GM19467 (cell line): ENCODE results near the gene NOTUM.

Experiments
- ATAC-seq: cut with Tn5 transposase; IDR thresholded peaks from one replicate; pipeline ENCODE4 v1.9.1; 2021; ENCODE audit warnings: mild to moderate bottlenecking, moderate library complexity; ENCODE audit not compliant: unreplicated experiment

The NOTUM gene

DNA sequence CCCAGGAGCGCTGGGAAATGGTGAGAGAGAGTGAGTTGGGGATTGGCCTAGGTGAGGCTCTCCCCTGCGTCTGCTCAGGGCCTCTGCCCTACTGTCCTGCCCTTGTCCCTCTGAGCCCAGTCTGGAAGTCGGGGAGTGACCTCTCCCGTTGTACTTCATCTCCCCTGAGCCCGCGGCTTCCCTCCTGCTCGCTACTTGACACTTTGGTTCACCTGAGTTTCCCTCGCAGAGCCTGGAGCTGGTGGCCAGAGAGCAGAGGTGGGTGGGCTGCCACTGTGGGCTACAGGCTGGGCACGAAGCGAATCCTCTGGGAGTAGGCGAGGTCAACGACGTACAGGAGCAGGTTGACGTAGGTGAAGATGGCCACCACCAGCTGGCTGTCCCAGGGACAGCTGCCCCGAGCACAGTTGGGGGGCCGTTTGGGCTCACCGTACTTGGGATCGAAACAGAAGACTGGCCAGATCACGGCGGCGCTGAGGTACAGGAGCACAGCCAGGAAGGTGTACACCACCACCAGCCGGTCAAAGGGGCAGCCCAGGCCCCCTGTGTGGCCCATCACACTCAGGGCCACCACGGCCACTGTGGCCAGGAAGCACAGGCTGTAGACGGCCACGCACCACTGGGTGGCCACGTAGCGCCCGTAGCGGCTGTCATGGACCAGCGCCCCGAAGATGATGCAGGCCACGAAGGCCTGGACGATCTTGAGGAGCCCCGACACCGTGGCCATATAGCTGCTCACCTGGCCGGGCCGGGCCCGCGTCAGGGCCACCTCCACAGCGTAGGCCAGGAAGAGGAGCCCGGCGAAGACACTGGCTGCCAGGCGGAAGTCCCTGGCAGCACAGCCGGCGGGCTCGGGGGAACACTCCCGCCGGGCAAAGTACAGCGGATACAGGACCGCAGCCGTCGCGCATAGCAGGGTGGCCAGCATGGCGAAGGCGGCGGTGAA lies 20.2 kb downstream of the NOTUM start:
- no peak for ATAC-seq

DNA sequence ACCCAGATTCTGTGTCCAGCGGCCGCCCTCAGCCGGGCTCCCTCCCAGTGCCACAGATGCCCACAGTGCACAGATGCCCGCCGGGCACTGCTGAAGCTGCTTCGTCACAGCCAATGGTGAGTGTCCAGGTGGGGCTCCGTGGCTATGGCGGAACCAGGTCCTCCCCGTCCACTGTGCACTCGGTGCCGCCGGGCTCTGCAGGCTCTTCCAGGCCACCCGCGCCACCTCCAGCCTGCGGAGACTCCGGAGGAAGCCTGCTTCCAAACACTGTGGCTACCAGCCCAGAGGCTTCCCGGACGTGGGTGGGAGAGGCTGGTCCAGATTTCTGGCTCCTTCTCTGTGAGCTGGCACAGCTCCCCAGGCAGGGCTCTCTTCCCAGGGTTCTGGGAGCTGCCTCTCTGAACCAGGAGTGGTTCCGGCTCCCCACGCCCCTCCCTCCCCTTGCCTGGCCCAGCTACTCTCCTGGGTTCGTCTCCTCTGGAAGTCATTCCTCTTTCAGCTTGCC lies 21.1 kb downstream of the NOTUM start:
- no peak for ATAC-seq

DNA sequence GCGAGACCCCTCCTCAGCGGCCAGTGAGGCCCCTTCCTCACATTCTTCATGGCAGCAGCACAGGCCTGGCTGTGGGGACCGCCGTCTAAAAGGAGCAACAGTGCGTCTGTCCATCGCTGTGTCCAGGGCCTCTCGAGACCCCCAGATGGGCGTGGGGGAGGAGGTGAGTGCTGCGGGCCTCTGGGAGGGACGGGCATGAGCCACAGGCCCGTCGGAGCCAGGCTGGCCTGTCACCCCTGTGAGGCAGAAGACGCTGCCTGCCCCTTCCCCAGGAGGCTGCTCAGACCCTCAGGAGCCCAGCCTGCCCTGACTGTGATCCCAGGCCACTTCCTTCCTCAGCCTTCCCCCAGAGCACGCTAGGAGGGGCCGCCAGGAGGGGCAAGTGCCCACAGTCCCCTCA lies 21.8 kb downstream of the NOTUM start:
- ATAC-seq = no peak

DNA sequence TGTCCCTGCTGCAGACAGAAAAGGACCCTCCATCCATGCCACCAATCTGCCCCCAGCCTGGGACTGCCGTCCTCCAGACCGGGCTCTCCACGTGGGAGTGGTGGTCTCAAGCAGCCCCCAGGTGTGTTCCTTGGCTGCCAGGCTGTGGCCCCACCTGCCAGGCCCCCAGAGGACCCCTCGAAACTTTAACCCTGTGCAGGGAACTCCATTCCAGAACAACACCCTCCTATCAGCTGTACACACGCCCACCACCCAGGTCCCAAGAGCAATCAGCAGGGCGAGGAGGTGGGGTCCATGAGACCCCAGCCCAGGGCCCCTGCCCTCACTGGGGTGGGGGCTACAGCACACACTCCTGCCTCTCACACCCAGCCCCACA lies 25.3 kb downstream of the NOTUM start:
- ATAC-seq = no peak

DNA sequence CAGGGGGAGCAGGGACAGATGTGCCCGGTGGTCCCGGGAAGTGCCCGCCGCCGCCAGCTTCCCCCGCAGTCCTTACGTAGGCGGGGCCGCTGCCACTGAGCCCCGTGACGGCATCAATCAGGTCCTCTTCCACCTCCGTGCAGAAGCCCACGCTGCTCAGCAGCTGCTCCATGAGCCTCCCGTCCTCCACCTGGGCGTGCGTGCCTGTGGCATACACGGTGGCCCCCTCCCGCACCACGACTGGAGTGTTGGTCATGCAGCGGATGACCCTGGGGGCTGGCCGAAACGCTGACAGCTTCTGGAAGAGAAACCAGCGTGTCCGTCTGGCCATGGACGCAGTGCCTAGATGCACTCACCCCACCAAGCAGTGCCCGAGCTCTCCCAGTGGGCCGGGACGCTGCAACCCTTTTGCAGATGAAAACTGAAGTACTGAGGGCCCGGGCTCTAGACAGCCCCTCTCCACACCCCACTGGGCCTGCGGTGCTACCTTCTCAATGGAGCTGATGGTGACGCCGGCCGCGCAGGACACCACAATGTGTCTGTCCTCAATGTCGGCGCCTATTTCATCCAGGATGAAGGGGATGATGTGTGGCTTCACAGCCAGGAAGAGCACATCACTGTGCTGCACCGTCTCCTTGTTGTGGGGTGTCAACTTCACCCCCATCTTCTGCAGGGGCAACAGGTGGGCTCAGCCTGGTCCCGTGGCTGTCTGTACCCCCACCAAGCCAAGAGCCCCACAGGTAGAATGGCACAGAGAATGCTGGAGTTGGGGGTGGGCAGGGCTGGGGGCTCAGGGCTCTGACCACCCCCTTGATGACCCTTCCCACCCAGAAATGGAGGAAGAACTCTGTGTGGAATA lies 25.9 kb downstream of the NOTUM start:
- no peak for ATAC-seq

DNA sequence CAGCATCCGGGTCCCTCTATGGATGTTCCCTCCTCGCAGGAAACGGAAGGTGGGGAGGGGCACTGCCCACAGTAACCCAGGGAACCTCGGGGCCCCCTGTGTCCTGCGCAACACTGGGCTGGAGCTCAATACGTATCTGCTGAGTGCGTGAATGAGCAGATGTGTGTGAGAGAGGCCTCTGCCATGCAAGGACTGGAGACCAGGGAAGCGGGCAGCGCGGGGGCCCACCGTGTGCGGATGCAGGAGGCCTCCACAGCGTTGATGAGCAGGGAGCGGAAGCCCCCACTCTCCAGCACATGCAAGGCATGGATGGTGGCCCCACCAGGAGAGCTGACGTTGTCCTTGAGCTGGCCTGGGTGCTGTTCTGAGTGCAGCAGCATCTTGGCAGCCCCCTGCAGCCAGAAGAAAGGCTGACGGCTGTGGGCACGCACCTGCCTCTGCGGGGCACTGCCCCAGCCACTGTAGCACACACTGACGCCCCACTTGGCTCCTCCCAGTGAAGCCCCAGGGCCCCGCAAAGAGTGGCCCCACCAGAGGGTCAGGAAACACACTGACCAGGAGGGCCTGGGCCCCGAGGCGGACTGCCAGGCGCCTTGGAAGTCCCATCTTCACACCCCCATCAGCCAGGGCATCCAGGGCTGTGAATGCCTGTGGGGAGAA lies 26.8 kb downstream of the NOTUM start:
- no peak for ATAC-seq

DNA sequence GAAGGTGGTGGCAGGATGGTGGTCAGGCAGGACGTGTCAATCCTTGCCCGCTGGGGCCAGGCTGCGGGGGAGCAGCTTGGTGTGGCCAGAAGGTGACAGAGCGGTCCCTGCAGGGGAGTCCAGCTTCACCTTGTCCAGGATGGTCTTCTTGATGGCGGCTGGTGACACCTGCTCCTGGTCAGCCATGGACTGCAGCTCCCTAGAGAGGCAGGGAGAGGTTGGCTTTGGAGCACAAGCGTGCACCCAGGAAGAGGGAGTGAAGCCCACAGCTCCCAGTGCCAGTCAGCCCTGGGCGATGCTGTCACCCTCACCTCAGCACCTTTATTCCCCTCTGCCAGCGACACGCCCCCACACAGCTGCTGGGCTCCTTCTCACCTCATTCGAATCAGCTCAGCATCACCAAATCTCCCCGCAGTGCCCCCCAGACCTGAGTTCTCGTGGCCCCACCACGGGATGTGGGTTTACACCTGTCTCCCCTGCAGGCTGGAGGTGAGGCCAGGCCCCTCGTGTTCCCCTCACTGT lies 27.7 kb downstream of the NOTUM start:
- ATAC-seq = no peak

DNA sequence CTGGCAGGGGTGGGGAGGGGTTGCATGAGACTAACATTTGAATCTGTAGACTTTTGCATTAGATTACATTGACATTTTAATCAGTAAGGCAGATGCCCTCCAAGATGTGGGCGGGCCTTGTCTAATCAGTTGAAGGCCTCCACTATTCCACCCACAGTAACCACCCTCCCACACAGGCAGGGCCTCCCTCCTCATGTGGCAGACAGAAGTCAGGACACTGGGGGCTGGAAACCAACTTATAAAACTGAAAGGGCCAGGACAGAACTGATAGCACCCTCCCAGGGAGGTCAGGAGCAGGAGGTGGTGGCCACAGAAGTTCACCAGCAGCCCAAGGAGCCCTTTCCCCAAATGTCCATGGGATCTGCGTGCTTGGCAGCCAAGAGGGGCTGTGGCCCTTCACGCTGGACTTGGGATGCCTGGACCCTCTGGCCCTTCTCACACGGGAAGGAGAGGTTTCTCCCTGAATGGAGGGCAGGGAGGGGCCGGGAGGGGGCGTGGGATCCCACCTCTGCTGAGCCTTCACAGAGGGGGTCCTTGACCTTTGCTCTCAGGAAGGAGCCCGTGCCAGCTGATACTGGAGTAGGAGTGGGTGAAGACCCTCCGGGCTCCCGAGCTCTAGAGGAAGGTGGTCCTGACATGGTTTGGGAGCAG lies 28.5 kb downstream of the NOTUM start:
- ATAC-seq = no peak

DNA sequence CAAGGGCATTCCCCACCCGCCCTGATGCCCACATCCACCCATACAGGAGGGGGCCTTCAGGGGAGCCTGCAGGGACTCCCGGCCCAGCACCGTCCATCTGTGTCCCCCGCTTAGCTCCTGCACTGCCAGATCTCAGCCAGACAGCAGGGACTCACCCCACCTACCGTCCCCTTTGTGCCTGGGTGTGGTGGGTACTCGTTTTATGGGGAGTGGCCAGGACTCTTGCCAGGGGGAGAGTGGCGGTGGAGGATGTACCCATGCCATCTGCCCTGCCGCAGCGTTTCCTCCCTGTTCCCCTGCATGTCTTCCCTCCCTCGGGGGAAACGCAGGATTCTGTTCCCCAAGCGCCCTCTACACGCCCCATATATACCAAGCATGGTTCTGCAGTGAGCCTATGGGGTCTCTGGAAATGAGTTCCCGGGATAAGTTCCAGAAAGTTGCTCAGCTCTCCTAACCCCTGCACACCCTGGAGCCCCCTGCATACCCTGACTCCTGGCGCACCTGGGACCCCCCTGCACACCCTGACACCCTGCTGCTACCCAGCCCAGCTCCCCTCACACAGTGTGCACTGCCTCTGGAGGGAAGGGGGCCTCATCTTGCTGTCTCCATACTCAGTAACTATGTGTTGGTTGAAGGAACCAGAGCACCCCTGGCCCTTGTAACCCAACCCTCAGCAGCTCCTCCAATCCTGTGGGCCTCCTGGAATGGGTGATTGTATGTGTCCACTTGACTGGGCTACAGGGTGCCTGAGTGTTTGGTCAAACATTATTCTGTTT lies 29.2 kb downstream of the NOTUM start:
- no peak for ATAC-seq

DNA sequence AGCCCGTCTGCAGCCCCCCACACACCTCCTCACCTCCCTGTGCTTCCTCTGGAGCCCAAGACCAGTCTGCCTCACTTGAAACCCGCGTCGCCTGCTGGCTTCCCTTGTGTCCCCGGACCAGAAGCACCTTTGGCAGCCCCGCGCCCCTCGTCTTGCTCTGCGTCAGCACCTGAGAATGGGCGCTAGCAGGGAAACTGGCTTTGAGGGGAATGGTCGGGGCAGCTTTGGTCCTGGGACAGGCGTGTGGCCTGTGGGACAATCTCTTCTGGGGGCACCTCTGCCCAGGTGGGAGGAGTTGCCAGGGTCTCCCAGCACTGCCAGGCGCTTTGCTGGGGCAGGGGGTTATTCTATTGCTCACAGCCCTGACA lies 29.8 kb downstream of the NOTUM start:
- ATAC-seq = no peak

DNA sequence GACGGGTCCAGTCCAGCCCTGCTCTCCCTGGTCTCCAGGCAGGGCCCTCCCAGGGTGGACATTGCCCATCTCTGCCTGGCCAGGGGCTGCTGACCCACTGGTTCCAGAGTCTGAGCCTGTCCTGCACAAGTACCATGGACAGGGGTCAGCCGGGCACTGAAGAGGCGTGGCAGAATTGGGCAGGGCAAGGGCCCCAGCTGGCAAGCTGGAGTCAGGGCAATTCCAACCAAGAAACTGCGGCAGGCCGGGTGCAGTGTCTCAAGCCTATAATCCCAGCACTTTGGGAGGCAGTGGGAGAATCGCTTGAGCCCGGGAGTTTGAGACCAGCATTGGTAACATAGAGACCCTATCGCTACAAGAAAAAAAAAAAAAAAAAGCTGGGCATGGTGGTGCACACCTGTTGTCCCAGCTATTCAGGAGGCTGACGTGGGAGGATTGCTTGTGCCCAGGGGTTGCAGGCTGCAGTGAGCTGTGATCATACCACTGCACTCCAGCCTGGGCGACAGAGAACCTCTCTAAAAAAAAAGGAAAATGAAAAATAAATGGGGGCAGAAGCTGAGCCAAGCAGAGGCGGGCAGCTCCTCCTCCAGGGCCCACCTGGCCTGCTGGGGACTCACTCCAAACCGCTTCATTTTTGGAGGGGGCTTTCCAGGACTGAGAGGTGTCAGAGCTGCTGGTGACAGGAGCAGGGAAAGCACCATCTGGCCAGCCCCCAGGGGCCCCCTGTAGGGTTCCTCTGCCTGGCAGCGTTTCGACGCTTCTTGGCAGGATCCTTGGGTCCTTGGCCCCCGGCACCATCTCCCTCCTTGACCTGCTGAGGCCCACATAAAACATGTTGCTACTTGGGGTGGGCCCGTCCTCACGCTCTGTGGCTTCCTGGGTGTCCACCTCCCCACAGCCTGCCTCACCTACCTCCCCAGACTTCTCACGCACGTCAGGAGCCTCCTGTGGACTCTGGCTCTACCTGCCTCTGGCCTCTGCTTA lies 30.6 kb downstream of the NOTUM start:
- no peak for ATAC-seq

DNA sequence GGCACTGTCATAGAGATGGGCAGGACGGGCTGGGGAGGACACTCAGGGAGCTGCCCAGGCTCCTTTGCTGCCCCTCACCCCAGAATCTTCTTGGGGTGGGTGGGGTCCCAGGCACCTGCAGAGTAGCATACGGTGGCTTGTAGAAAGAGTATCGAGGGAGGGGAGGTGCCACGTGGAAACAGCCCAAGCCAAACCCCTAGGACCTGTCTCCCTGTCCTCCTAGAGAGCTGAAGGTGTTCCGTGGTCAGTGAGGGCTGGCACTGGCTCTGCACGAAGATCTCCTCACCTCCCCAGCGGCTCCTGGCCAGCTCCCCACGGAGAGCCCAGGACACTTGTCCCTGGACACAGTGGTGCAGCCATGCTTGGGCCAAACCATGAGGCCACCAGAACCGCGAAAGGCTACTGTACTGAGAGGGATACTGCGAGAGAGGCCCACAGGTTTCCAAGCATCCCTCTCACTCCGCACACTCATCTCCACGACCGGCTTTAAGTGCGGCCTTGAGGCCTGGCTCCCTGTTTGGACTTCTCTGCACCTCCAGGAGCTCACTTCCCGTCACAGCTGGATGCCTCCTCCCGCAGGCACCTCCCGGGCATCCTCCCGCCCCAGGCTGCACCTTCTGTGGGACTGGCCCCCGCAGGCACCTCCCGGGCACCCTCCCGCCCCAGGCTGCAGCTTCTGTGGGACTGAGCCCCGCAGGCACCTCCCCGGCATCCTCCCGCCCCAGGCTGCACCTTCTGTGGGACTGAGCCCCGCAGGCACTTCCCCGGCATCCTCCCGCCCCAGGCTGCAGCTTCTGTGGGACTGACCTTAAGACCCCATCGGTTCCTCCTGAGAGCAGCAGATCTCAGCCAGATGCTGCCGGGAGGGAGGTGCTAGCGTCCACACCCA lies 31.5 kb downstream of the NOTUM start:
- ATAC-seq = no peak

DNA sequence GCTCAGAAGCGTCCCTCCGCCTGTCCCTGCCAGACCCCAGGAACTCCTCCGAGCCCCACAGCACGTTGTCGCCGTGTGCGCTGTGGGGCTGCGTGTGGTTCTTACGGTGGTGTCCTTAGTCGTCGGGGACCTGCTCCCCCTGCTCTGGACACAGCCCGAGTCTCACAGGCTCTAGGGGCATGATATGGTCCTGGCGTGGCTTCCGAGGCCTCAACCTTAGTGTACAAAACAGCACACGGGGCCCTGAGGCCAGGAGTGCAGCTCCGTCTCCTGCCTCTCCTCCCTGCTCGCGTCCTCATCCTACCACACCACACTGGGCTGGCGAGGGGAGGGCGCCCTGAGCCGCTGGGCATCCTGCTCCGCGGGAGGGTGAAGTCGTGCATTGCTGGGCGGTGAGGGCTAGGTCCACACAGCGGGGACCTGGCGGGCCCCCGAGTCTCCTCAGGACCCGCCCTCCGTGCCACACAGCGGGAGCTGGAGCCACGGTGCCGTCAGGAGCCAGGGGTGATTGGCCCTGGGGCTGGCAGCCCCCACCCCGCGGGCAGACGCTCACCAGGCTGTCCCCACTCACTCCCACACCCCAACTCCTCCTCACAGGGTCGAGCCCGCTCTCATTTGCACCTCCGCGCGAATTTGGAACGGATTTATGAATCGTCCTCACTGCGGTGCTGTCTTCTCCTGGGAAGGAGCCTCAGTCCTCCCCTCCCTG lies 32.3 kb downstream of the NOTUM start:
- ATAC-seq = no peak

DNA sequence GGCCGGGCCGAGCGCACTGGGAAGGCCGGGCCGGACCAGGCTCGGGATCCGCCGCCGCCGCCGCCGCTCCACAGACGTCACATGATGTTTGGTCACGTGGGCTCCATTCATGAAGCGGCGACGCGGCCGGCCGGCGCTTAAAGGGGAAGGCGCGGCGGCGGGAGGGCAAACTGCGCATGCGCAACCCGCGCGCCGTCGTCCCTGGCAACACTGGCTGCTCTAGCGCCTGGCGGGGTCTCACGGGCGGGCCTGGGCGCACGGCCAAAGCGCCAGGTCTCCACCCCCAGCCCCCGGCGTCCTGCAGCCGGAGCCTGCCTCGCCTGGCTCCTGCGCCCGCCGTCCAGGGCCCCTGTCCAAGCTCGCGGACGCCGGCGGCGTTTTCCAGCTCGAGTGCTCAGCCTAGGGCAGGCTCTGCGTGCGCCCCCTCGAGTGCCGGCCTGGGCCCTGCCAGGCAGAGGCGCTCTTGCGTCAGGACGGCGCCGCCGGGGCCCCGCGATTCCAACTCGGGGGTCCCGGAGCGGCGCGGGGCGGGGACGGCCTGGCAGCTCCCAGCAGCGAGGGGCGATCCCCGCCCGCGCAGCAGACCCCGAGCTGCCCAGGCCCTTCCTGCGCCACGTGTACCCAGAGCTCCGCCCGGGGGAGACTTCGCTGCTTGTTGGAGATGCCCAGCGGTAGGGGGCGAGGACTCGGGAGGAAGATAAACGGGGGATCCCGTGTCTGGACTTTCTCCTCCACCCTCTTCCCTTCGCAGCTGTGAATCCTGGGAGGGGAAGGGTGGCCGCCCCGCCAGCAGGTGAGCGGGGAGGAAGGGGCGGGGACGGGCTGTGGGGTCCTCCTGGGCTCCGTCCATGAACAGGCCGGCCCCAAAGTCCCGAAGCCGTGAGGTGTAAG lies 33.1 kb downstream of the NOTUM start, which contains the start of gene MAFG:
MAFG (minus strand) TSS at position 83 of the 891 bp plus-strand sequence. CDS start 4,550 bp downstream, outside the sequence.
- peak; percentile 56 for ATAC-seq

DNA sequence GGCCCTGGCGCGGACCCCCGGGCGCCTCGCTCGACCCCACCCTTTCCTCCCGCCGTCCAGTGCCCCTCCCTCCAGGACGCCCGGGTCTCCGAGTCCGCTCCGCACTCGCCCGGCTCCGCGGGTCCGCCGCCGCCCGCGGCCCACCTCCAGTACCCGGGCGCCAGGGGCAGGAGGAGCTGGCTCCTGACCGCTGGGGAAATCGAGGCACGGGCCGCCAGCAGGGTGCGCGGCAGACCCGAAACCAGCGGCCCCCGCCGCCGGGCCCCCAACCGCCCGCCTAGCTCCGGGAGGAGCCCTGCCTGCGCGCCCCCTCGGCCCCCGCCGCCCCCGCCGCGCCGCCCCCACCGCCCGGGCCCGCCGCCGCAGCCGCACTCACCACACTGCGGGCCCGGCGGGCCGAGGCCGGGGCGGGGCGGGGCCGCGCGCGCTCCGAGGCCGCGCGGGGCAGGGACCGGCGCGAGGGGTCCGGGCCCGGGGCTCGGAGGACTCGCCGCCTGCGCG lies 33.8 kb downstream of the NOTUM start:
- ATAC-seq = peak; percentile 11
